ENCODE measurements around the gene MRPL24.

The MRPL24 gene

DNA sequence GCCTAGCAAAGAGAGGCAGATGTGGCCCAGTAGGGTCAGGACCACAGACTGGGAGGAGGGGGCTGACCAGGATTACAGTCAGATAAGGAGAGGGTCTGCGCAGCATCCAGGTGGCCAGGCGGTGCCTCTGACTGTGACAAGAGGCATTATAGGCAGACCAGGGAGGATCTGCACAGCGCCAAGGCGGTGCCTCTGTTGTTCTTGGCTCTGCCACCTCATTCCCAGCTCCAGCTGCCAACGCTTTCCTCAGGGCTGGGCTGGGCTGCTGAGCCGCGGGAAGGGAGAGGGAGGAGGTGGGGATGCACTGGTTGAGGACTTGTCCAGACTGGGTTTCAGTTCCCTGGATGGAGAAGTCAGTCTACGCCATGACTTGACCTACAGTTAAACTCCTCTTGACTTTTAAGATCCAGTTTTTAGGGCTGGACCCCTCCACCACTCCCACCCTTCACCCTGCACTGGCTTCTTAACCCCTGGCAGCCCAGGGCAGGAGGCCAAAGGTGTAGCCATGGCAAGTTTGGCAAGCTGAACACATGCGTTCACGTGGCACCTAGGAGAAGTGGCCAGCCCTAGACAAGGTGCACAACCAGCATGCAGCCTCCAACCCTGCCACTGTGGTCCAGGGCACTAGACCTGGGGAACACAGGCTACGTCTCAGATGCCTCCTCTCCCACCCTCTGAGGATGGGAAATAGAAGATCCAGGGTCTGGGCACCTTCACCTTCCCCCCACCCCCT, 31.0 kb downstream of the MRPL24 start:
- no peak for TF ChIP-seq POLR2AphosphoS5 (IDR thresholded peaks at IDR 0.05; ENCODE audit: low read depth, low read length)
- TF ChIP-seq SIN3A (IDR thresholded peaks at IDR 0.05; ENCODE audit: borderline replicate concordance, insufficient read depth, low read length), result no peak
- TF ChIP-seq FOXP2 (optimal IDR thresholded peaks at IDR 0.05; ENCODE audit: borderline replicate concordance, extremely low read depth, extremely low read length, insufficient read depth), result no peak
- TF ChIP-seq, protein P1, sequence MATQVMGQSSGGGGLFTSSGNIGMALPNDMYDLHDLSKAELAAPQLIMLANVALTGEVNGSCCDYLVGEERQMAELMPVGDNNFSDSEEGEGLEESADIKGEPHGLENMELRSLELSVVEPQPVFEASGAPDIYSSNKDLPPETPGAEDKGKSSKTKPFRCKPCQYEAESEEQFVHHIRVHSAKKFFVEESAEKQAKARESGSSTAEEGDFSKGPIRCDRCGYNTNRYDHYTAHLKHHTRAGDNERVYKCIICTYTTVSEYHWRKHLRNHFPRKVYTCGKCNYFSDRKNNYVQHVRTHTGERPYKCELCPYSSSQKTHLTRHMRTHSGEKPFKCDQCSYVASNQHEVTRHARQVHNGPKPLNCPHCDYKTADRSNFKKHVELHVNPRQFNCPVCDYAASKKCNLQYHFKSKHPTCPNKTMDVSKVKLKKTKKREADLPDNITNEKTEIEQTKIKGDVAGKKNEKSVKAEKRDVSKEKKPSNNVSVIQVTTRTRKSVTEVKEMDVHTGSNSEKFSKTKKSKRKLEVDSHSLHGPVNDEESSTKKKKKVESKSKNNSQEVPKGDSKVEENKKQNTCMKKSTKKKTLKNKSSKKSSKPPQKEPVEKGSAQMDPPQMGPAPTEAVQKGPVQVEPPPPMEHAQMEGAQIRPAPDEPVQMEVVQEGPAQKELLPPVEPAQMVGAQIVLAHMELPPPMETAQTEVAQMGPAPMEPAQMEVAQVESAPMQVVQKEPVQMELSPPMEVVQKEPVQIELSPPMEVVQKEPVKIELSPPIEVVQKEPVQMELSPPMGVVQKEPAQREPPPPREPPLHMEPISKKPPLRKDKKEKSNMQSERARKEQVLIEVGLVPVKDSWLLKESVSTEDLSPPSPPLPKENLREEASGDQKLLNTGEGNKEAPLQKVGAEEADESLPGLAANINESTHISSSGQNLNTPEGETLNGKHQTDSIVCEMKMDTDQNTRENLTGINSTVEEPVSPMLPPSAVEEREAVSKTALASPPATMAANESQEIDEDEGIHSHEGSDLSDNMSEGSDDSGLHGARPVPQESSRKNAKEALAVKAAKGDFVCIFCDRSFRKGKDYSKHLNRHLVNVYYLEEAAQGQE (IDR thresholded peaks at IDR 0.05; ENCODE audit: insufficient read depth in 1 of 2, low read depth in 2 of 2, low read length in 2 of 2), result no peak
- TF ChIP-seq TAF1 (IDR thresholded peaks at IDR 0.05; ENCODE audit: borderline replicate concordance, insufficient read depth, low read length), result no peak

DNA sequence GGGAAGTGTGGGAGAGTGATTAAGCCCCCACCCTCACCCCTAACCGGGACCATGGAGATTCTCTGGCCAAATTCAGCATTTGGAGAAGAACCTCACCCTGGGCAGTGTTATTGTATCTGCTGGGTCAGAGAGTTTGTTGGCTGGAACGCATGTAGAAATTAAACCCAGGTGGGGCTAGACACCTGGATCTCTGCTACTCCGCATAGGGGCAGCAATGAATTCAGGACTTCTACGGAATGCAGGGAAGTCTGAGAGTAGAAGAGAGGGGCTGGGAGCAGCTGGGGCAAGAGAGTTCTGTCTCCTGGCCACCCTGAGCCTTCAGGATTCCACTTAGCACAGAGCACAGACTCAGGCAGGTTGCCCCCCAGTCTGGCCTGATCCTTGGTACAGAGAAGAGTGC, 31.9 kb downstream of the MRPL24 start:
- TF ChIP-seq, protein P1 (IDR thresholded peaks at IDR 0.05; ENCODE audit: insufficient read depth in 1 of 2, low read depth in 2 of 2, low read length in 2 of 2), result no peak
- TF ChIP-seq TAF1 (IDR thresholded peaks at IDR 0.05; ENCODE audit: borderline replicate concordance, insufficient read depth, low read length) (no peak), POLR2AphosphoS5 (IDR thresholded peaks at IDR 0.05; ENCODE audit: low read depth, low read length) (no peak), FOXP2 (optimal IDR thresholded peaks at IDR 0.05; ENCODE audit: borderline replicate concordance, extremely low read depth, extremely low read length, insufficient read depth) (no peak), SIN3A (IDR thresholded peaks at IDR 0.05; ENCODE audit: borderline replicate concordance, insufficient read depth, low read length) (no peak)

DNA sequence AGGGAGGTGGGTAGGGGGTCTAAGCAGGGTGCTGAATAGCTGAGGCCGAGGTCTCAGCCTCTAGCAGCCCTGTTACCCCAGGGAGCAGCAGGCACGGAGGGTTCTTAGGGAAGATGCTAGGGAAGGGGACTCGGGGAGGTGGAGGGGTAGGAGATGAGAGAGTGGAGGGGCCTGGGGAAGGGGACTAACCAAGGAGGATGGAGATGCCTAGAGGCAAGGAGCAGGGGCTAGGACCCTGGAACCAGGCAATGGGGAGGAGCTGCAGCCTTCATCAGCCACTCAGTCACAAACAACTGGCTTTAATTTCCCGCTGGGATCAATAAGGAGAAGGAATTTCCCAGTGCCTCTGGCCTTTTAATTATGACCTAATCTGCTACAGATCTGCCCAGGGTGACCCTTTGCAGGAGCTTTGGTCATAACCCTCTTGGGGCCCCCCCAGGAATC, 32.6 kb downstream of the MRPL24 start:
- TF ChIP-seq SIN3A (IDR thresholded peaks at IDR 0.05; ENCODE audit: borderline replicate concordance, insufficient read depth, low read length) (no peak), POLR2AphosphoS5 (IDR thresholded peaks at IDR 0.05; ENCODE audit: low read depth, low read length) (no peak), TAF1 (IDR thresholded peaks at IDR 0.05; ENCODE audit: borderline replicate concordance, insufficient read depth, low read length) (no peak), FOXP2 (optimal IDR thresholded peaks at IDR 0.05; ENCODE audit: borderline replicate concordance, extremely low read depth, extremely low read length, insufficient read depth) (no peak)
- TF ChIP-seq, protein P1 (IDR thresholded peaks at IDR 0.05; ENCODE audit: insufficient read depth in 1 of 2, low read depth in 2 of 2, low read length in 2 of 2), result no peak

DNA sequence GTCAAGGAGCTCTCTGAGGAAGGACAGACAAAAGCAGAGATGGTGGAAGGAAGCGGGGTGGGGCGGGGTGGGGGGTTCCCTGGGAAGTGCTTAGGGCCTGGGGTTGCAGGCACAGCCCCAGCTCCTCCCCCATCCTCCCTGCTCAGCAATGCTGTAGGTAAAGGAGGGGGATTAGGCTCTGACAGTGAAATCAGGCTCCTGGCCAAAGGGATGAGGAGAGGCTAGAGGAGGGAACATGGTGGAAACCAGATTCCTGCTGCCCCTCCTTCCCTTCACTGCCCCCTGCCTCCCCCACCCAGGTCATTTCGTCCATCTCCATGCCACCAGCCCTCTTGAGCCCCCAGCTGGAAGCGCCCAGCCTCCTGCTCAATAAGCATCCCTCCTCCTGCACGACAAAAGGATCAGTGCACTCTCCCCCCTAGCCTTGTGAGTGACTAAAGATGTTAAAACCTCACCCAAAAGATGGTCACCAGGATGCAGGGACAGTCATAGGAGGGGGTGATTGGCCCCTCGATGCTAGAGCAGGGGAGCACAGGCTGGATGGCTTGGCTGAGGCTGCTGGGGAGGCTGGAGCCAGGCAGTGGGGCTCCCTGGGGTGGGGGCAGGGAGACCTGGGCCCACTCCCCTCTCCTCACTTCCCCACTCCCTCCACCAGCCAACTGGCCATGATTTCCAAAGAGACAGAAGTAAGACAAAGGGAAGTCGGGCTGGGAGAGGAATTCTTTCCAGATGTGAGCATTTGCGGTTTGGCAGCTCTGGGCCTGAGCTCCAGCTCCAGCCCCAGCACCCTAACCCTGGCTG, 33.3 kb downstream of the MRPL24 start:
- TF ChIP-seq POLR2AphosphoS5 (IDR thresholded peaks at IDR 0.05; ENCODE audit: low read depth, low read length) (no peak), SIN3A (IDR thresholded peaks at IDR 0.05; ENCODE audit: borderline replicate concordance, insufficient read depth, low read length) (no peak), TAF1 (IDR thresholded peaks at IDR 0.05; ENCODE audit: borderline replicate concordance, insufficient read depth, low read length) (no peak), FOXP2 (optimal IDR thresholded peaks at IDR 0.05; ENCODE audit: borderline replicate concordance, extremely low read depth, extremely low read length, insufficient read depth) (no peak)
- TF ChIP-seq, protein P1 (IDR thresholded peaks at IDR 0.05; ENCODE audit: insufficient read depth in 1 of 2, low read depth in 2 of 2, low read length in 2 of 2), result no peak
